ENCODE data around the gene IL1RL1. TPM values are rescaled to one million over a fixed set of nuclear protein-coding genes. Genes with fewer than 3 reads are reported as not detected.
A peak's percentile ranks its signal among the peaks of the same experiment; 100 is the strongest.

The IL1RL1 gene
- total RNA-seq, 4 donors from 2014 or later = 0.98 to 6.6 (median 1.2) TPM

- no peaks in the 10 kb centered on the region for H3K9me3 ChIP-seq
Measured at GRCh38 chr2:102301867-102302362, 9.4 kb upstream of the IL1RL1 start.

GRCh38 chr2:102302458-102302857, 8.9 kb upstream of the IL1RL1 start:
- Histone ChIP-seq H3K4me1 (no peaks in the 10 kb centered on the region), H3K27me3 (peaks cover 3% of the 10 kb centered on the region), H3K36me3 (no peaks in the 10 kb centered on the region), H3K27ac (no peak overlapping the region), H3K4me3 (no peak overlapping the region), H3K9me3 (no peaks in the 10 kb centered on the region)
- no peak for TF ChIP-seq POLR2A (IDR thresholded peaks at IDR 0.05)
- no peak for TF ChIP-seq CTCF (IDR thresholded peaks at IDR 0.05)
- no peak for TF ChIP-seq EP300 (IDR thresholded peaks at IDR 0.05)
- no peak for TF ChIP-seq POLR2AphosphoS5 (IDR thresholded peaks at IDR 0.05)
- 83% methylated on average over 3 of the region's 3 CpGs for WGBS
- no peak for DNase-seq (ENCODE audit: low spot score in 2 of 2)

More at GRCh38 chr2:102301867-102302362, 9.4 kb upstream of the IL1RL1 start:
- Histone ChIP-seq H3K4me3 (no peak overlapping the region), H3K36me3 (no peaks in the 10 kb centered on the region), H3K27ac (no peak overlapping the region), H3K4me1 (no peaks in the 10 kb centered on the region), H3K27me3 (peaks cover 3% of the 10 kb centered on the region)
- no peak for DNase-seq (ENCODE audit: low spot score in 2 of 2)
- peak in 1 of 2 donors; percentile 8 for TF ChIP-seq CTCF (IDR thresholded peaks at IDR 0.05)
- no peak for TF ChIP-seq POLR2AphosphoS5 (IDR thresholded peaks at IDR 0.05)
- 28% methylated on average over 7 of the region's 7 CpGs for WGBS

GRCh38 chr2:102303589-102303988, 7.8 kb upstream of the IL1RL1 start:
- no peaks in the 10 kb centered on the region for H3K9me3 ChIP-seq
- peaks cover 6% of the 10 kb centered on the region for H3K27me3 ChIP-seq
- TF ChIP-seq POLR2AphosphoS5 (IDR thresholded peaks at IDR 0.05) (no peak), POLR2A (IDR thresholded peaks at IDR 0.05) (no peak), CTCF (IDR thresholded peaks at IDR 0.05) (no peak), EP300 (IDR thresholded peaks at IDR 0.05) (no peak)
- DNase-seq (ENCODE audit: low spot score in 2 of 2) = no peak
- 87% methylated on average over 3 of the region's 3 CpGs for WGBS
- no peak overlapping the region for H3K4me3 ChIP-seq
- no peaks in the 10 kb centered on the region for H3K36me3 ChIP-seq
- no peak overlapping the region for H3K27ac ChIP-seq
- H3K4me1 ChIP-seq = no peaks in the 10 kb centered on the region

- Histone ChIP-seq H3K9me3 (no peaks in the 10 kb centered on the region), H3K27ac (peak overlapping the region; percentile 10), H3K36me3 (no peaks in the 10 kb centered on the region), H3K4me1 (no peaks in the 10 kb centered on the region), H3K27me3 (peaks cover 10% of the 10 kb centered on the region), H3K4me3 (no peak overlapping the region)
- TF ChIP-seq CTCF (IDR thresholded peaks at IDR 0.05) (no peak), POLR2AphosphoS5 (IDR thresholded peaks at IDR 0.05) (no peak), POLR2A (IDR thresholded peaks at IDR 0.05) (no peak), EP300 (IDR thresholded peaks at IDR 0.05) (no peak)
- 84% methylated on average over 2 of the region's 2 CpGs for WGBS
- DNase-seq (ENCODE audit: low spot score in 2 of 2) = no peak
Measured at GRCh38 chr2:102304268-102304667, 7.1 kb upstream of the IL1RL1 start.

GRCh38 chr2:102304711-102305611, 6.4 kb upstream of the IL1RL1 start:
- no peaks in the 10 kb centered on the region for H3K4me1 ChIP-seq
- H3K36me3 ChIP-seq = no peaks in the 10 kb centered on the region
- H3K4me3 ChIP-seq = no peak overlapping the region
- DNase-seq (ENCODE audit: low spot score in 2 of 2) = no peak
- H3K27me3 ChIP-seq = peaks cover 10% of the 10 kb centered on the region
- WGBS = 63% methylated on average over 11 of the region's 11 CpGs
- TF ChIP-seq EP300 (IDR thresholded peaks at IDR 0.05) (no peak), CTCF (IDR thresholded peaks at IDR 0.05) (no peak), POLR2AphosphoS5 (IDR thresholded peaks at IDR 0.05) (no peak), POLR2A (IDR thresholded peaks at IDR 0.05) (no peak)
- H3K9me3 ChIP-seq = no peaks in the 10 kb centered on the region
- H3K27ac ChIP-seq = peak overlapping the region; percentile 10

All from suprapubic skin (tissue), 4 donors.